ENCODE results near the gene CBLN4. TPM values are rescaled to one million over a fixed set of nuclear protein-coding genes. Genes with fewer than 3 reads are reported as not detected.

Gene CBLN4
- total and polyA plus RNA-seq, 2 of the 8 experiments (the other 6 are each of a cell fraction or from before 2014, with no cell fraction given): 0.03 to 0.13 TPM

GRCh38 chr20:56001106-56001785 is 4.1 kb downstream of the CBLN4 start:
- no peak overlapping the region for H3K4me2 ChIP-seq (ENCODE audit: insufficient read depth in 1 of 2, low read depth in 2 of 2, low read length in 2 of 2)
- H4K91ac ChIP-seq (replicated peaks; ENCODE audit: insufficient read length, low read length): no peak overlapping the region
- H3K4ac ChIP-seq (replicated peaks; ENCODE audit: insufficient read length, low read depth, low read length): no peak overlapping the region
- no peak overlapping the region for H3K14ac ChIP-seq (ENCODE audit: insufficient read length)
- no peaks in the 10 kb centered on the region for H3K79me1 ChIP-seq (ENCODE audit: low read depth, low read length)
- no peaks in the 10 kb centered on the region for H3K36me3 ChIP-seq (ENCODE audit: control insufficient read depth in 2 of 4, insufficient read depth in 4 of 4, low read length in 3 of 4)
- H2BK15ac ChIP-seq (ENCODE audit: low read length): no peak overlapping the region
- peaks cover 0 to 5% (median under 1%) of the 10 kb centered on the region in 4 experiments; a peak in 4 of 7 replicates for H3K4me1 ChIP-seq (replicated peaks in 1 of 4; ENCODE audit: control insufficient read depth in 3 of 4, insufficient read depth in 4 of 4, low read length in 3 of 4)
- CTCF ChIA-PET (ENCODE audit: partially characterized antibody): no interaction called here
- H2AFZ ChIP-seq (ENCODE audit: low read length): no peak overlapping the region
- H3K27ac ChIP-seq (ENCODE audit: low read depth, low read length): no peak overlapping the region
- H4K5ac ChIP-seq (ENCODE audit: insufficient read length, low read depth, low read length): no peak overlapping the region
- no peak overlapping the region for H2BK120ac ChIP-seq (replicated peaks; ENCODE audit: low read depth, low read length)
- peaks cover 24 to 43% (median 42%) of the 10 kb centered on the region in 4 experiments for H3K27me3 ChIP-seq (replicated peaks in 1 of 4; ENCODE audit: control insufficient read depth in 3 of 4, extremely low read depth in 1 of 4, insufficient read depth in 3 of 4, low read length in 3 of 4)
- no peak overlapping the region for H3K23ac ChIP-seq (ENCODE audit: insufficient read length)
- H4K20me1 ChIP-seq (replicated peaks in 1 of 2; ENCODE audit: control insufficient read depth in 1 of 2, insufficient read depth in 2 of 2, low read length in 2 of 2): no peaks in the 10 kb centered on the region
- DNase-seq (ENCODE audit: low read depth in 1 of 2, low spot score in 2 of 2): no peak
- H2BK12ac ChIP-seq (ENCODE audit: low read depth, low read length): no peak overlapping the region
- H2BK20ac ChIP-seq (ENCODE audit: low read length): no peak overlapping the region
- no peak for FAIRE-seq
- WGBS, 2 experiments (ENCODE audit: extremely low coverage in 1 of 2, insufficient coverage in 1 of 2, insufficient read length in 1 of 2, insufficient replicate concordance in 2 of 2, low coverage in 1 of 2, low lambda C conversion rate in 2 of 2, missing lambda C conversion rate in 1 of 2): 68% methylated on average over 5 of the region's 5 CpGs; no CpG with 5 or more reads in 1 of the 2 experiments
- no peaks in the 10 kb centered on the region for H3K79me2 ChIP-seq (ENCODE audit: control insufficient read depth in 1 of 2, insufficient read depth in 2 of 2, low read length in 2 of 2)
- no peak overlapping the region for H3K56ac ChIP-seq (replicated peaks; ENCODE audit: insufficient read length, low read depth, low read length)
- no peaks in the 10 kb centered on the region; the same call in 1 of the 2 replicates for H3K23me2 ChIP-seq (ENCODE audit: low read depth, low read length)
- H3K9me3 ChIP-seq (ENCODE audit: insufficient read depth in 2 of 2, low read depth in 1 of 2, low read length in 1 of 2): peaks cover 4 to 48% of the 10 kb centered on the region in 2 experiments; a peak in 2 of 4 replicates
- H2BK5ac ChIP-seq (ENCODE audit: low read depth, low read length): no peak overlapping the region
- H4K8ac ChIP-seq (ENCODE audit: extremely low read depth, insufficient read depth, low read length): no peak overlapping the region
- H3K9ac ChIP-seq (replicated peaks in 1 of 4; ENCODE audit: extremely low read depth in 1 of 4, low read depth in 3 of 4, low read length in 3 of 4): no peak overlapping the region
- POLR2A ChIA-PET (ENCODE audit: partially characterized antibody): no interaction called here
- H3K4me3 ChIP-seq (ENCODE audit: extremely low read depth in 1 of 4, insufficient read depth in 2 of 4, low read depth in 3 of 4, low read length in 4 of 4): no peak overlapping the region
- no peak overlapping the region for H3K18ac ChIP-seq (ENCODE audit: extremely low read depth, low read length)
- no peak overlapping the region for H2AK5ac ChIP-seq (ENCODE audit: low read depth, low read length)
- TF ChIP-seq BACH1 (IDR thresholded peaks at IDR 0.05; ENCODE audit: low read length) (no peak), KDM5A (IDR thresholded peaks at IDR 0.05; ENCODE audit: low read length) (no peak), TBP (IDR thresholded peaks at IDR 0.05; ENCODE audit: low read depth, low read length) (no peak), MAFK (IDR thresholded peaks at IDR 0.05; ENCODE audit: low read depth, low read length) (no peak), CEBPB (IDR thresholded peaks at IDR 0.05; ENCODE audit: low read depth, low read length) (no peak), SAP30 (IDR thresholded peaks at IDR 0.05; ENCODE audit: insufficient read depth, insufficient replicate concordance, low read length) (no peak), BRCA1 (IDR thresholded peaks at IDR 0.05; ENCODE audit: low read depth, low read length) (no peak), JUND (IDR thresholded peaks at IDR 0.05; ENCODE audit: low read length) (no peak), HDAC6 (IDR thresholded peaks at IDR 0.05; ENCODE audit: low read depth, low read length) (no peak), SIRT6 (IDR thresholded peaks at IDR 0.05; ENCODE audit: low read length) (no peak), CHD1 (IDR thresholded peaks at IDR 0.05; ENCODE audit: low read depth, low read length) (no peak), CREB1 (IDR thresholded peaks at IDR 0.05) (no peak), TCF12 (IDR thresholded peaks at IDR 0.05; ENCODE audit: low read depth, low read length) (no peak), ATF2 (IDR thresholded peaks at IDR 0.05; ENCODE audit: low read length) (no peak)

Data from H1 (cell line).